Thoracic aorta (tissue), 2 donors: ENCODE measurements around the gene MYOZ2. TPM values are rescaled to one million over a fixed set of nuclear protein-coding genes. Genes with fewer than 3 reads are reported as not detected.

Experiments used
- ATAC-seq: fragments of 150-250 bp; one replicate; pipeline ENCODE4 v1.8.0; 2017; ENCODE audit warnings: low read depth; ENCODE audit not compliant: insufficient number of reproducible peaks, low FRiP score
- DNase-seq: peaks from one replicate; pipeline ENCODE4 v3.0.0-alpha.2; 2020; ENCODE audit warnings: low spot score
- H3K27ac ChIP-seq, 2 donors: fragments of 200-600 bp; sonication (generic); 1 replicate in 1 of 2; 2 replicates in 1 of 2; pipeline ENCODE4 v1.5.1; 2016; ENCODE audit warnings: mild to moderate bottlenecking in 2 of 2, moderate library complexity in 2 of 2
- H3K27me3 ChIP-seq: fragments of 200-600 bp; sonication (generic); replicated peaks from 2 replicates; pipeline ENCODE4 v1.6.0; 2016; ENCODE audit warnings: mild to moderate bottlenecking; ENCODE audit not compliant: insufficient read depth
- H3K36me3 ChIP-seq: fragments of 200-600 bp; sonication (generic); one replicate; pipeline ENCODE4 v1.5.1; 2016
- H3K4me1 ChIP-seq, 2 donors: fragments of 200-600 bp; sonication (generic); 1 replicate in 1 of 2; 2 replicates in 1 of 2; pipeline versions ENCODE4 v1.5.1 to v1.6.0; 2016; ENCODE audit warnings: low read depth in 2 of 2, mild to moderate bottlenecking in 1 of 2; ENCODE audit not compliant: control insufficient read depth in 1 of 2
- H3K4me3 ChIP-seq: fragments of 200-600 bp; sonication (generic); 2 replicates; pipeline ENCODE4 v1.5.1; 2016; ENCODE audit warnings: mild to moderate bottlenecking
- H3K9me3 ChIP-seq: fragments of 200-600 bp; sonication (generic); 2 replicates; pipeline ENCODE4 v1.5.1; 2016
- total RNA-seq, 2 donors: library from RNA; depleted of rRNA; stranded (reverse); fragments of >200 nt; gene quantifications; one replicate each; pipeline versions ENCODE4 v1.1.0 to v1.2.3, GENCODE V29; 2016
- TF ChIP-seq, protein P1 (sequence below): fragments of 200-600 bp; sonication (generic); IDR thresholded peaks from one replicate; pipeline ENCODE4 v1.5.1; 2019; ENCODE audit warnings: antibody characterized with exemption

MYOZ2 gene
- total RNA-seq = 10 to 100 TPM; 11.0 to 11.5 TPM

DNA sequence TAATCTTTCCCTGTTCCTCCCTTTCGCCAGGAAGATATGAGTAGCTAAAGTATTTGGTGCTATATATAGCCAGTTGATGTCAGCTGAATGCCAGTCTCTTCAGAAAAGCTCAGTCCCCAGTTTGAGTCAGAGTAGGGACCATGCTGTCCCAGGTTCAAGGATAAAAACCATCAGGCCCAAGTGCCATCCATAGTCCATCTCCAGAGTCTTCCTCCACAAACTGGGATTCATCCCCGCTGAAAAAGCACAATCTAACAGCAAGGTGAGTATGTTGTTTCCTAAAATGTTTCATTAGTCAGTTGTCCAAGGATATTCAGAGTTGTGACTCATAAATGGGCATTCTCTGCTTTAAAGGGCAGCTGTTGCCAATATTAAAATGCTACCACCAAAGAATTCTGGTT is at the start of gene MYOZ2:
Gene MYOZ2, plus strand, starts transcription at position 112 of the 401 bp plus-strand sequence. CDS start 694 bp downstream, outside the sequence.
- Histone ChIP-seq H3K27me3 (no peaks in the 10 kb centered on the region), H3K27ac (peak within 1 kb of the TSS; percentile 67 to 81), H3K4me3 (peak within 1 kb of the TSS; percentile 30), H3K36me3 (no peaks in the 10 kb centered on the region), H3K4me1 (peaks cover 35 to 83% of the 10 kb centered on the region in 2 donors), H3K9me3 (no peaks in the 10 kb centered on the region)
- ATAC-seq (peak; percentile 74), DNase-seq (no peak)
- TF ChIP-seq, protein P1, sequence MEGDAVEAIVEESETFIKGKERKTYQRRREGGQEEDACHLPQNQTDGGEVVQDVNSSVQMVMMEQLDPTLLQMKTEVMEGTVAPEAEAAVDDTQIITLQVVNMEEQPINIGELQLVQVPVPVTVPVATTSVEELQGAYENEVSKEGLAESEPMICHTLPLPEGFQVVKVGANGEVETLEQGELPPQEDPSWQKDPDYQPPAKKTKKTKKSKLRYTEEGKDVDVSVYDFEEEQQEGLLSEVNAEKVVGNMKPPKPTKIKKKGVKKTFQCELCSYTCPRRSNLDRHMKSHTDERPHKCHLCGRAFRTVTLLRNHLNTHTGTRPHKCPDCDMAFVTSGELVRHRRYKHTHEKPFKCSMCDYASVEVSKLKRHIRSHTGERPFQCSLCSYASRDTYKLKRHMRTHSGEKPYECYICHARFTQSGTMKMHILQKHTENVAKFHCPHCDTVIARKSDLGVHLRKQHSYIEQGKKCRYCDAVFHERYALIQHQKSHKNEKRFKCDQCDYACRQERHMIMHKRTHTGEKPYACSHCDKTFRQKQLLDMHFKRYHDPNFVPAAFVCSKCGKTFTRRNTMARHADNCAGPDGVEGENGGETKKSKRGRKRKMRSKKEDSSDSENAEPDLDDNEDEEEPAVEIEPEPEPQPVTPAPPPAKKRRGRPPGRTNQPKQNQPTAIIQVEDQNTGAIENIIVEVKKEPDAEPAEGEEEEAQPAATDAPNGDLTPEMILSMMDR = no peak

DNA sequence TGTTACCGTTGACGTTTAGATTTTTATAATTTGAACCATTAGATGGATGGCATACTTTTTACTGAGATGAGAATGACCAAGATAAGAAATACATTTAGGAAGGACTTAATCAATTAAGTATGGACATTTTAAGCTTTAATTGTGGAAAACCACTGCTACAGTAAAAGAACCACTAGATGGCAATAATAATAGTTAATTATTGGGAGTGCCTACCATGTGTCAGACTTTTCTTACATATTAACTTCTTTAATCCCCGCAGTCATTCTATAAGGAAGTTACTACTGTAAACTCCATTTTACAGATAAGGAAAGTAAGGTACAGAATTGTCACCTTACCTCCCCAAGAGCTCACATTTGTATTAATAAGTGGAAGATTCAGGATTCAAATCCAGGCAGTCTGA is 48.5 kb upstream of the MYOZ2 start:
- no peak for DNase-seq
- H3K27ac ChIP-seq = no peak overlapping the region
- H3K9me3 ChIP-seq = no peaks in the 10 kb centered on the region
- no peak for ATAC-seq
- TF ChIP-seq, protein P1 = no peak
- no peaks in the 10 kb centered on the region for H3K27me3 ChIP-seq
- no peaks in the 10 kb centered on the region for H3K36me3 ChIP-seq
- H3K4me3 ChIP-seq = no peak overlapping the region
- no peaks in the 10 kb centered on the region for H3K4me1 ChIP-seq

DNA sequence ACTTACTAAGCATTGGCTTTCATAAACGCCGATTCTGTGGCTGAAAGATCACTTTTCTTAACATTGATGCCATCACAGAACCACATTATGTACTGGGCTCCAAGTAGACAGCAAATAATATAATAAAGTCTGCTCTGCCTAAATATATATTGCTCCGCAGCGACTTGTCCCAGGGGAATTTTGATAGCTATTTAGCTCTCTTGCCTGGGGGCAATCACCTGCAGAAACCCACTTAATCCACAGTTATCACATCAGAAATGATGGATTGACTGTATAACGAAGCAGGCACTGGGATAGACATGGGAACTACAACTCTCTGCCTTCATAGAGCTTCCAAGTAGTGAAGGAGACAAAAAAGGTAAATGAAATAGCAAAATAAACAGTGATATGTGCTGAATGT is 48.0 kb upstream of the MYOZ2 start:
- TF ChIP-seq, protein P1 = no peak

DNA sequence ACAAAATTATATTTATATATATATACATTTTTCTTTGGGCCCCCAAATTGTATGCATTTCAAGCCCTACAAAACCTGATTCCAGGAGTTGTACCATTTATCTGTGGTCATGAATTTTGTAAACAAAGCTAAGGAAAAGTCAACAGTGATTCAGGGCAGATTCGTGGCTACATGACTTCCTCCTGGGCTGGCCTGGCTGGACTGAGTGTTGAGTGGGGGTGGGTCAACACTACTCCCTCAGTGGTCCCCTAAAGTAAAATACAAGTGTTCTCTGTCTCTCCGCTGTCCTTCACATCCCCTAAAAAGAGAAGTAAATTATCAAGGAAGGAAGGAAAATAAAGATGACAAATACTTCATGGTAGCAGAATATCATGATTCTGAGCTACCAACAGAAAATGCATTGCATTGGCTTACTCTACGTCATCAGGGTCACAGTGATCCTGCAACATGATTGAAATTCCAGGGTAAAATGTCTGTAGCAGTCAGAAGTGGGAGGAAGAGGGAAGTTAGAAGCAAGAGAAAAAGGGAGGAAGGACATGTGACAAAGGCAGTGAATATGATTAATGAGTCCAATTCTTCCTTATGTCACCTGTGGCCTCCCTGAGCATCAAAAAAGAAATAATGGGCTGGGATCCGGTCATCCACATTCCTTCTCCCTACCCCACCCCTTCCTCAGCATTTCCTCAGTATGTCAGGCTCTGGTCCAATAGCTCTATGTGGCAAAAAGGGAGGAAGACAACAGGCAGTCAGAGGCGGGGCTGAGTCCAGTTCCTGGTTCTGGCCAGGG is 42.4 kb upstream of the MYOZ2 start:
- ATAC-seq = no peak
- H3K4me3 ChIP-seq = no peak overlapping the region
- no peaks in the 10 kb centered on the region for H3K27me3 ChIP-seq
- no peak for DNase-seq
- no peaks in the 10 kb centered on the region for H3K9me3 ChIP-seq
- H3K36me3 ChIP-seq = peaks cover 3% of the 10 kb centered on the region
- TF ChIP-seq, protein P1 = no peak
- no peak overlapping the region for H3K27ac ChIP-seq
- H3K4me1 ChIP-seq = peaks cover 2 to 6% of the 10 kb centered on the region in 2 donors

More for the DNA sequence above, 48.0 kb upstream of the MYOZ2 start:
- Histone ChIP-seq H3K9me3 (no peaks in the 10 kb centered on the region), H3K27ac (no peak overlapping the region), H3K27me3 (no peaks in the 10 kb centered on the region), H3K4me3 (no peak overlapping the region), H3K4me1 (no peaks in the 10 kb centered on the region), H3K36me3 (no peaks in the 10 kb centered on the region)
- no peak for DNase-seq
- ATAC-seq = no peak

DNA sequence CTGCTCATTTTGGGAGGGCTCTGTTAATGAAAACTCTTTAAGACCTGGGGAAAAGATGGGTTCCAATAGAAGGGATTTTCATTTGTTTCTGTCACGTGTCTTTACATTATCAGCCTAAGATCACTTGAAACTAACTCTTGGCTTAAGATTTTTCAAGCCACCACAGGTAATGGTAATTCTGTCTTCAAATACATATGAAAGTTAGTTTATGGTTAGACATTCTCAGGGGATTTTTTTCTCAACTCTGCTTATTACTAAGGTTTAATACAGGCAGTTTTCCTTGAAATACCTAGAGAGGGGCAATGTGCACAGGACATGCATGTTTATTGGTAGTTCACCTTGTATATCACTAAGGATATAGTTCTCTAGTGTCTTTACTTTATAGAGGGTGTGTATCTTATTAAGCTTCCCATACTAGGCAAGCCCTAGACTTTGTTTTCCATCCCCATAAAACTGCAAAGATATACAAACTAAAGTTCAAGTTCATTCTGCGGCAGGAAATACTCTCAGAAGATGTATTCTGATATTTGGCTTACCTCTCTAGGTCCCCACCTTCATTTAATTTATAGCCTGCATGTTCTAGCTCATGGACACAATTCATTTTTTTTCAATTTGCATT is 38.2 kb upstream of the MYOZ2 start:
- TF ChIP-seq, protein P1 = no peak
- no peak for ATAC-seq
- no peak overlapping the region for H3K27ac ChIP-seq

More for the DNA sequence above, 38.2 kb upstream of the MYOZ2 start:
- H3K4me3 ChIP-seq = no peak overlapping the region
- no peaks in the 10 kb centered on the region for H3K27me3 ChIP-seq
- DNase-seq = no peak
- no peaks in the 10 kb centered on the region for H3K9me3 ChIP-seq
- H3K4me1 ChIP-seq = peaks cover 21 to 32% of the 10 kb centered on the region in 2 donors
- peaks cover 3% of the 10 kb centered on the region for H3K36me3 ChIP-seq
